CD14-positive monocyte (primary cell): ENCODE results near the gene SPTBN5. TPM values are rescaled to one million over a fixed set of nuclear protein-coding genes. Genes with fewer than 3 reads are reported as not detected.

Experiments used
- DNase-seq, 3 donors: peaks; one replicate each; pipeline ENCODE4 v3.0.0-alpha.2; 2011 to 2022
- H2AFZ ChIP-seq: 2 replicates; pipeline ENCODE4 v1.6.0; 2012; ENCODE audit warnings: mild to moderate bottlenecking, low read depth, low read length, inconsistent platforms; ENCODE audit not compliant: insufficient read depth, poor library complexity, severe bottlenecking
- H3K27ac ChIP-seq, 2 donors: 1 replicate in 1 of 2; 2 replicates in 1 of 2; pipeline ENCODE4 v1.5.1; 2012 to 2013; ENCODE audit warnings: low read length in 2 of 2, control low read depth in 1 of 2, inconsistent platforms in 1 of 2, low read depth in 1 of 2, mild to moderate bottlenecking in 1 of 2
- H3K27me3 ChIP-seq, 2 donors: one replicate each; pipeline versions ENCODE4 v1.6.0 to v1.6.1; 2011 to 2013; ENCODE audit warnings: low read length in 2 of 2; ENCODE audit not compliant: control insufficient read depth in 2 of 2, insufficient read depth in 2 of 2
- H3K36me3 ChIP-seq, 2 donors: replicated peaks in 1 of 2; 1 replicate in 1 of 2; 2 replicates in 1 of 2; pipeline versions ENCODE4 v1.5.1 to v1.6.1; 2012 to 2013; ENCODE audit warnings: low read length in 2 of 2, control low read depth in 1 of 2, inconsistent platforms in 1 of 2, mild to moderate bottlenecking in 1 of 2; ENCODE audit not compliant: insufficient read depth in 2 of 2, control insufficient read depth in 1 of 2
- H3K4me1 ChIP-seq, 2 donors: 1 replicate in 1 of 2; 2 replicates in 1 of 2; pipeline versions ENCODE4 v1.5.1 to v1.6.1; 2012 to 2013; ENCODE audit warnings: low read length in 2 of 2, control low read depth in 1 of 2, inconsistent platforms in 1 of 2, mild to moderate bottlenecking in 1 of 2, moderate library complexity in 1 of 2; ENCODE audit not compliant: insufficient read depth in 2 of 2, control insufficient read depth in 1 of 2
- H3K4me2 ChIP-seq: replicated peaks from 2 replicates; pipeline ENCODE3; 2012; ENCODE audit warnings: low read length, moderate library complexity, mild to moderate bottlenecking; ENCODE audit not compliant: poor library complexity, severe bottlenecking; ENCODE audit errors: extremely low read depth
- H3K4me3 ChIP-seq, 3 experiments: fragments of 200-600 bp in 1 of 3; sonication (generic) in 1 of 3; replicated peaks in 1 of 3; 1 replicate in 2 of 3; 2 replicates in 1 of 3; pipeline ENCODE4 v1.5.1; 2011 to 2013; ENCODE audit warnings: low read length in 3 of 3, mild to moderate bottlenecking in 3 of 3, control low read depth in 2 of 3, low read depth in 2 of 3, inconsistent platforms in 1 of 3, moderate library complexity in 1 of 3
- H3K79me2 ChIP-seq: 2 replicates; pipeline ENCODE4 v1.6.0; 2012; ENCODE audit warnings: mild to moderate bottlenecking, control low read depth, inconsistent platforms, low read length, moderate library complexity; ENCODE audit not compliant: insufficient read depth
- H3K9ac ChIP-seq: 2 replicates; pipeline ENCODE4 v1.6.0; 2017; ENCODE audit warnings: low read length, mild to moderate bottlenecking; ENCODE audit not compliant: insufficient read depth, poor library complexity, severe bottlenecking
- H3K9me3 ChIP-seq, 2 donors: replicated peaks in 1 of 2; 1 replicate in 1 of 2; 2 replicates in 1 of 2; pipeline versions ENCODE4 v1.5.1 to v1.6.1; 2012 to 2013; ENCODE audit warnings: low read length in 2 of 2, control low read depth in 1 of 2; ENCODE audit not compliant: control insufficient read depth in 1 of 2, insufficient read depth in 1 of 2
- H4K20me1 ChIP-seq: 2 replicates; pipeline ENCODE4 v1.6.0; 2012; ENCODE audit warnings: mild to moderate bottlenecking, low read length, control low read depth, moderate library complexity; ENCODE audit not compliant: insufficient read depth
- H3K27ac Mint-ChIP-seq, 7 donors: one replicate each; pipeline ENCODE4 v1.8.0; 2020; ENCODE audit warnings: mild to moderate bottlenecking in 7 of 7, mixed read lengths in 7 of 7, moderate library complexity in 6 of 7, inconsistent platforms in 2 of 7
- H3K27me3 Mint-ChIP-seq, 3 donors: one replicate each; pipeline ENCODE4 v1.8.0; 2021 to 2022; ENCODE audit warnings: low read depth in 3 of 3, mild to moderate bottlenecking in 3 of 3, mixed read lengths in 3 of 3, moderate library complexity in 3 of 3, inconsistent platforms in 1 of 3
- H3K36me3 Mint-ChIP-seq, 2 donors: one replicate each; pipeline ENCODE4 v1.8.0; 2020; ENCODE audit warnings: mixed read lengths in 2 of 2, inconsistent platforms in 1 of 2, mild to moderate bottlenecking in 1 of 2
- H3K4me1 Mint-ChIP-seq: one replicate; pipeline ENCODE4 v1.8.0; 2020; ENCODE audit warnings: mild to moderate bottlenecking, mixed read lengths
- H3K4me3 Mint-ChIP-seq, 2 donors: one replicate each; pipeline ENCODE4 v1.8.0; 2020; ENCODE audit warnings: mild to moderate bottlenecking in 2 of 2, mixed read lengths in 2 of 2, moderate library complexity in 1 of 2
- H3K9me3 Mint-ChIP-seq, 7 donors: one replicate each; pipeline ENCODE4 v1.8.0; 2020 to 2022; ENCODE audit warnings: mixed read lengths in 7 of 7, mild to moderate bottlenecking in 6 of 7, moderate library complexity in 6 of 7, inconsistent platforms in 2 of 7
- CTCF ChIP-seq: fragments of 200-600 bp; IDR thresholded peaks from one replicate; pipeline ENCODE4 v1.8.0; 2022; ENCODE audit warnings: antibody characterized with exemption, mild to moderate bottlenecking
- whole genome bisulfite sequencing: methylation state at CpG from one replicate; pipeline ENCODE4 v1.1.5; 2013; ENCODE audit warnings: missing lambda C conversion rate; ENCODE audit not compliant: insufficient coverage; 5-methylcytosine and 5-hydroxymethylcytosine counted together
- intact Hi-C, 2 donors: fragments of 100-400 bp; cut with micrococcal nuclease; formaldehyde crosslinking; loops; one replicate each; pipeline versions ENCODE4 v1.15.0 to v1.15.1; 2023
- polyA plus RNA-seq, 3 donors: library from polyadenylated mRNA; depleted of rRNA in 1 of 3; unstranded in 2 of 3; stranded (reverse) in 1 of 3; fragments of 300-500 nt in 2 of 3; fragments of >200 nt in 1 of 3; fragmentation: Illumina TruSeq in 2 of 3; gene quantifications; 1 replicate in 2 of 3; 2 replicates in 1 of 3; pipeline ENCODE4 v1.2.3, GENCODE V29; 2012 to 2021

Gene SPTBN5
- polyA plus RNA-seq, 3 donors = 0.29 TPM; not detected in 2

GRCh38 chr15:41897363-41897799 is 3.5 kb upstream of the SPTBN5 start:
- Histone ChIP-seq H3K36me3 (peaks cover 46 to 57% of the 10 kb centered on the region in 2 donors), H3K9ac (no peak overlapping the region), H2AFZ (no peak overlapping the region), H3K4me3 (no peak overlapping the region), H3K9me3 (no peaks in the 10 kb centered on the region), H3K27me3 (no peaks in the 10 kb centered on the region), H3K79me2 (no peaks in the 10 kb centered on the region), H4K20me1 (no peaks in the 10 kb centered on the region), H3K27ac (peak overlapping the region in 1 of 2 donors; percentile 68), H3K4me2 (no peak overlapping the region), H3K4me1 (peaks cover 22 to 24% of the 10 kb centered on the region in 2 donors)
- H3K27me3 Mint-ChIP-seq = peaks cover 0 to 2% (median under 1%) of the 10 kb centered on the region in 3 donors
- 96% methylated on average over 4 of the region's 8 CpGs for WGBS
- peaks cover 53 to 54% of the 10 kb centered on the region in 2 donors for H3K36me3 Mint-ChIP-seq
- H3K4me3 Mint-ChIP-seq = no peak overlapping the region
- peaks cover 26% of the 10 kb centered on the region for H3K4me1 Mint-ChIP-seq
- peaks cover 0 to 3% (median 0%) of the 10 kb centered on the region in 7 donors for H3K9me3 Mint-ChIP-seq
- intact Hi-C loops = no loop called here
- TF ChIP-seq CTCF = no peak
- no peak for DNase-seq
- peak overlapping the region; percentile 2 to 86 (median 81) for H3K27ac Mint-ChIP-seq

- Mint-ChIP-seq H3K9me3 (peaks cover 0 to 4% (median 0%) of the 10 kb centered on the region in 7 donors), H3K4me3 (no peak overlapping the region), H3K27me3 (peaks cover 0 to 2% (median 2%) of the 10 kb centered on the region in 3 donors), H3K4me1 (peaks cover 27% of the 10 kb centered on the region), H3K27ac (peak overlapping the region; percentile 67 to 85 (median 79)), H3K36me3 (peaks cover 45 to 46% of the 10 kb centered on the region in 2 donors)
- DNase-seq = no peak
- Histone ChIP-seq H3K4me3 (no peak overlapping the region), H3K36me3 (peaks cover 38 to 49% of the 10 kb centered on the region in 2 donors), H4K20me1 (no peaks in the 10 kb centered on the region), H3K9ac (no peak overlapping the region), H2AFZ (no peak overlapping the region), H3K79me2 (no peaks in the 10 kb centered on the region), H3K4me1 (peaks cover 22 to 24% of the 10 kb centered on the region in 2 donors), H3K9me3 (no peaks in the 10 kb centered on the region), H3K4me2 (no peak overlapping the region), H3K27ac (peak overlapping the region in 1 of 2 donors; percentile 68), H3K27me3 (no peaks in the 10 kb centered on the region)
- intact Hi-C loops = no loop called here
- no peak for TF ChIP-seq CTCF
- WGBS = 94% methylated on average over 3 of the region's 6 CpGs
Observed at GRCh38 chr15:41896566-41896965, 2.7 kb upstream of the SPTBN5 start.
